MM.1S (cell line): ENCODE measurements around the gene SMIM1.

Source experiments
- CTCF ChIP-seq: fragments of 300-600 bp; sonication (generic); IDR thresholded peaks from 2 replicates; pipeline ENCODE4 v1.5.1; 2016; ENCODE audit warnings: antibody characterized with exemption, low read length, mixed read lengths
- EZH2phosphoT487 ChIP-seq: fragments of 300-600 bp; sonication (generic); IDR thresholded peaks from 2 replicates; pipeline ENCODE4 v1.6.1; 2018; ENCODE audit warnings: antibody characterized with exemption, low read length

- TF ChIP-seq CTCF (no peak), EZH2phosphoT487 (no peak)
Measured at GRCh38 chr1:3725366-3725765, 47.2 kb upstream of the SMIM1 start.
